GM23248 (cell line): ENCODE data around the gene DLX2. TPM values are rescaled to one million over a fixed set of nuclear protein-coding genes. Genes with fewer than 3 reads are reported as not detected.
A peak's percentile ranks its signal among the peaks of the same experiment; 100 is the strongest.

ENCODE experiments used
- DNase-seq: peaks from one replicate; pipeline ENCODE4 v3.0.0-alpha.2; 2015
- H2AFZ ChIP-seq: fragments of 200-600 bp; sonication (generic); 2 replicates; pipeline ENCODE4 v1.6.1; 2016; ENCODE audit warnings: antibody characterized with exemption
- H3F3A ChIP-seq: fragments of 200-600 bp; sonication (generic); 2 replicates; pipeline ENCODE4 v1.6.1; 2016; ENCODE audit warnings: mild to moderate bottlenecking, antibody characterized with exemption, mixed run types; ENCODE audit not compliant: insufficient read depth
- H3K27ac ChIP-seq: fragments of 200-600 bp; sonication (generic); 2 replicates; pipeline ENCODE4 v1.5.1; 2016; ENCODE audit warnings: mild to moderate bottlenecking
- H3K27me3 ChIP-seq: fragments of 200-600 bp; sonication (generic); replicated peaks from 2 replicates; pipeline ENCODE4 v1.6.1; 2016; ENCODE audit warnings: mild to moderate bottlenecking; ENCODE audit not compliant: insufficient read depth
- H3K36me3 ChIP-seq: fragments of 200-600 bp; sonication (generic); 2 replicates; pipeline ENCODE4 v1.6.1; 2016; ENCODE audit warnings: low read depth, mild to moderate bottlenecking
- H3K4me1 ChIP-seq: fragments of 200-600 bp; sonication (generic); 2 replicates; pipeline ENCODE4 v1.6.1; 2016; ENCODE audit warnings: mild to moderate bottlenecking; ENCODE audit not compliant: insufficient read depth
- H3K4me2 ChIP-seq: fragments of 200-600 bp; sonication (generic); one replicate; pipeline ENCODE4 v1.6.1; 2016; ENCODE audit warnings: mild to moderate bottlenecking; ENCODE audit not compliant: unreplicated experiment
- H3K4me3 ChIP-seq: fragments of 200-600 bp; sonication (generic); 2 replicates; pipeline ENCODE4 v1.5.1; 2016; ENCODE audit warnings: mild to moderate bottlenecking
- H3K79me2 ChIP-seq: fragments of 200-600 bp; sonication (generic); 2 replicates; pipeline ENCODE4 v1.6.1; 2016; ENCODE audit warnings: mild to moderate bottlenecking; ENCODE audit not compliant: insufficient read depth
- H3K9ac ChIP-seq: fragments of 200-600 bp; sonication (generic); 2 replicates; pipeline ENCODE4 v1.6.1; 2016; ENCODE audit warnings: mild to moderate bottlenecking
- H3K9me2 ChIP-seq: fragments of 200-600 bp; sonication (generic); 2 replicates; pipeline ENCODE4 v1.6.1; 2016; ENCODE audit warnings: mixed run types, mild to moderate bottlenecking, moderate library complexity; ENCODE audit not compliant: insufficient read depth
- H3K9me3 ChIP-seq: fragments of 200-600 bp; sonication (generic); one replicate; pipeline ENCODE4 v1.6.1; 2017; ENCODE audit warnings: low read depth
- H4K20me1 ChIP-seq: fragments of 200-600 bp; sonication (generic); 2 replicates; pipeline ENCODE4 v1.6.0; 2016; ENCODE audit not compliant: insufficient read depth
- EZH2 ChIP-seq: fragments of 200-600 bp; sonication (generic); IDR thresholded peaks from 2 replicates; pipeline ENCODE4 v1.6.1; 2018; ENCODE audit warnings: antibody characterized with exemption, mild to moderate bottlenecking; ENCODE audit not compliant: insufficient read depth, poor library complexity, severe bottlenecking
- EZH2phosphoT487 ChIP-seq: fragments of 200-600 bp; sonication (generic); IDR thresholded peaks from 2 replicates; pipeline ENCODE4 v1.6.1; 2018; ENCODE audit warnings: antibody characterized with exemption, moderate library complexity, mild to moderate bottlenecking, low read depth; ENCODE audit not compliant: insufficient read depth
- WGBS, 2 experiments: methylation state at CpG; one replicate each; pipeline ENCODE4 v1.1.6; 2015 to 2017; ENCODE audit warnings: low lambda C conversion rate in 2 of 2, low coverage in 1 of 2; ENCODE audit errors: missing lambda C conversion rate in 2 of 2; 5-methylcytosine and 5-hydroxymethylcytosine counted together
- in situ Hi-C: fragments of 300-500 bp; cut with MboI; formaldehyde crosslinking; loops from 2 replicates; pipeline ENCODE4 v1.15.0; 2020
- polyA plus RNA-seq: library from polyadenylated mRNA; unstranded; fragments of >200 nt; fragmentation: Nextera tagmentation; extraction: Ambion mirVana; gene quantifications from 2 replicates; pipeline ENCODE4 v1.2.1, GENCODE V29; 2016
- total RNA-seq: library from RNA; depleted of rRNA; stranded (reverse); fragments of >200 nt; shearing (Covaris generic); gene quantifications from 2 replicates; pipeline ENCODE4 v1.2.3, GENCODE V29; 2014

Gene DLX2
- total and polyA plus RNA-seq, 2 experiments from 2014 or later = 2.8 to 6.0 TPM

GRCh38 chr2:172082944-172083627 lies 19.6 kb downstream of the DLX2 start:
- in situ Hi-C loops = no loop called here
- H4K20me1 ChIP-seq = no peaks in the 10 kb centered on the region
- no peak overlapping the region for H3K27ac ChIP-seq
- no peaks in the 10 kb centered on the region for H3F3A ChIP-seq
- TF ChIP-seq EZH2phosphoT487 (no peak), EZH2 (peak; percentile 69)
- H2AFZ ChIP-seq = peak overlapping the region; percentile 90; the same call in 1 of the 2 replicates
- H3K4me1 ChIP-seq = peaks cover 8% of the 10 kb centered on the region; the same call in 1 of the 2 replicates
- H3K9ac ChIP-seq = no peak overlapping the region
- peaks cover 14% of the 10 kb centered on the region for H3K27me3 ChIP-seq
- peak overlapping the region; percentile 81; the same call in 1 of the 2 replicates for H3K4me3 ChIP-seq
- no peaks in the 10 kb centered on the region for H3K9me3 ChIP-seq
- peaks cover 19% of the 10 kb centered on the region for H3K79me2 ChIP-seq
- H3K36me3 ChIP-seq = no peaks in the 10 kb centered on the region
- H3K4me2 ChIP-seq = peak overlapping the region; percentile 77
- H3K9me2 ChIP-seq = no peaks in the 10 kb centered on the region
- 31 to 44% methylated on average over 30 to 42 of the region's 42 CpGs for WGBS, 2 experiments
- peak; percentile 38 for DNase-seq

GRCh38 chr2:172082105-172082943 lies 20.4 kb downstream of the DLX2 start:
- peaks cover 12% of the 10 kb centered on the region for H3K79me2 ChIP-seq
- no peaks in the 10 kb centered on the region for H4K20me1 ChIP-seq
- WGBS, 2 experiments = 59 to 60% methylated on average over 14 of the region's 14 CpGs
- no peaks in the 10 kb centered on the region for H3K9me3 ChIP-seq
- peaks cover 8% of the 10 kb centered on the region; the same call in 1 of the 2 replicates for H3K4me1 ChIP-seq
- H3F3A ChIP-seq = no peaks in the 10 kb centered on the region
- TF ChIP-seq EZH2phosphoT487 (no peak), EZH2 (no peak)
- no peak for DNase-seq
- H3K4me2 ChIP-seq = no peak overlapping the region
- H2AFZ ChIP-seq = peak overlapping the region; percentile 90; the same call in 1 of the 2 replicates
- peaks cover 14% of the 10 kb centered on the region for H3K27me3 ChIP-seq
- no peak overlapping the region for H3K4me3 ChIP-seq
- in situ Hi-C loops = no loop called here
- H3K9me2 ChIP-seq = no peaks in the 10 kb centered on the region
- no peaks in the 10 kb centered on the region for H3K36me3 ChIP-seq
- H3K9ac ChIP-seq = no peak overlapping the region
- H3K27ac ChIP-seq = no peak overlapping the region

- Histone ChIP-seq H3K4me3 (no peak overlapping the region), H3K27me3 (peaks cover 14% of the 10 kb centered on the region), H3K9me3 (no peaks in the 10 kb centered on the region), H3F3A (no peaks in the 10 kb centered on the region), H3K27ac (no peak overlapping the region), H2AFZ (no peak overlapping the region), H3K4me2 (no peak overlapping the region), H3K9ac (no peak overlapping the region), H3K36me3 (no peaks in the 10 kb centered on the region), H3K9me2 (no peaks in the 10 kb centered on the region), H4K20me1 (no peaks in the 10 kb centered on the region), H3K79me2 (peaks cover 3% of the 10 kb centered on the region; the same call in 1 of the 2 replicates), H3K4me1 (peaks cover 8% of the 10 kb centered on the region; the same call in 1 of the 2 replicates)
- TF ChIP-seq EZH2phosphoT487 (no peak), EZH2 (no peak)
- DNase-seq = no peak
- 39 to 43% methylated on average over 33 to 36 of the region's 36 CpGs for WGBS, 2 experiments
- in situ Hi-C loops = no loop called here
Observed at GRCh38 chr2:172081221-172082022, 21.3 kb downstream of the DLX2 start.

GRCh38 chr2:172080641-172081220 lies 22.0 kb downstream of the DLX2 start:
- H3K9me2 ChIP-seq = no peaks in the 10 kb centered on the region
- no peaks in the 10 kb centered on the region for H3K36me3 ChIP-seq
- DNase-seq = no peak
- H3K27ac ChIP-seq = no peak overlapping the region
- peaks cover 8% of the 10 kb centered on the region; the same call in 1 of the 2 replicates for H3K4me1 ChIP-seq
- H3K79me2 ChIP-seq = no peaks in the 10 kb centered on the region
- H3K9ac ChIP-seq = no peak overlapping the region
- H3K9me3 ChIP-seq = no peaks in the 10 kb centered on the region
- WGBS, 2 experiments = 72 to 82% methylated on average over 23 to 25 of the region's 25 CpGs
- no peak overlapping the region for H3K4me2 ChIP-seq
- no peak overlapping the region for H2AFZ ChIP-seq
- H3K4me3 ChIP-seq = no peak overlapping the region
- TF ChIP-seq EZH2 (no peak), EZH2phosphoT487 (no peak)
- H4K20me1 ChIP-seq = no peaks in the 10 kb centered on the region
- peaks cover 14% of the 10 kb centered on the region for H3K27me3 ChIP-seq
- in situ Hi-C loops = no loop called here
- H3F3A ChIP-seq = no peaks in the 10 kb centered on the region
